SKM-1 treated with dmso at 0.1 percent for 144 hours (cell line): Measurements from ENCODE around the gene PSEN1.

Experiments used
- DNase-seq: peaks from one replicate; lab custom pipeline; 2025; ENCODE audit not compliant: unreplicated experiment; lab: John Stamatoyannopoulos, UW

PSEN1 gene

DNA sequence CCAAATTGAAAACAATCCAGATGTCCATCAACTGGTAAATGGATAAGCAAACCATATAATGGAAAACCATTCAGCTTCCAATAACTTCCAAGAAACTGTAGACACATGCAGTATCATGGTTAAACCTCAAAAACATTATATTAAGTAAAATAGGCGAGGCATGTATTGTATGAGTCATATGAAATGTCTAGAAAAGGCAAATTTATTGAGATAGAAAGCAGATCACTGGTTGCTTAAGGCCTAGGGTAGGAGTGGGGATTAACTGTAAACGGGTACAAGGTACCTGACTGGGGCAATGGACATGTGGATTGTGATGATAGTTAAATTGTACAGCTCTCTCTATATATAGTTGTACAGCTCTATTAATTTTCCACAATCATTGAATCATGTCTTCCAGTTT lies 79.7 kb downstream of the PSEN1 start:
- no peak for DNase-seq

DNA sequence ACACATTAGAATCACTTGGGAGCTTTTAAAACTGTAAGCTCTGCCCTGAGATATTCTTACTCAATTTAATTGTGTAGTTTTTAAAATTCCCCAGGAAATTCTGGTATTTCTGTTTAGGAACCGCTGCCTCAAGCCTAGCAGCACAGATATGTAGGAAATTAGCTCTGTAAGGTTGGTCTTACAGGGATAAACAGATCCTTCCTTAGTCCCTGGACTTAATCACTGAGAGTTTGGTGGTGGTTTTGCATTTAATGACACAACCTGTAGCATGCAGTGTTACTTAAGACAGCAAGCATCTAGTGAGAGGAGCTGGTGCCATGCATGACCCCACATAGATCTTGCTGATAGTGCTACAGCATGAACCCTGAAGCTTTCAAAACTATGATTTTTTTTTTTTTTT lies 81.1 kb downstream of the PSEN1 start:
- DNase-seq = no peak

DNA sequence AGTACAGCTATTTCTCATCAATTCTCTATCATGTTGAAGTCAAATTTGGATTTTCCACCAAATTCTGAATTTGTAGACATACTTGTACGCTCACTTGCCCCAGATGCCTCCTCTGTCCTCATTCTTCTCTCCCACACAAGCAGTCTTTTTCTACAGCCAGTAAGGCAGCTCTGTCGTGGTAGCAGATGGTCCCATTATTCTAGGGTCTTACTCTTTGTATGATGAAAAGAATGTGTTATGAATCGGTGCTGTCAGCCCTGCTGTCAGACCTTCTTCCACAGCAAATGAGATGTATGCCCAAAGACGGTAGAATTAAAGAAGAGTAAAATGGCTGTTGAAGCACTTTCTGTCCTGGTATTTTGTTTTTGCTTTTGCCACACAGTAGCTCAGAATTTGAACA lies 83.8 kb downstream of the PSEN1 start:
- DNase-seq = no peak

DNA sequence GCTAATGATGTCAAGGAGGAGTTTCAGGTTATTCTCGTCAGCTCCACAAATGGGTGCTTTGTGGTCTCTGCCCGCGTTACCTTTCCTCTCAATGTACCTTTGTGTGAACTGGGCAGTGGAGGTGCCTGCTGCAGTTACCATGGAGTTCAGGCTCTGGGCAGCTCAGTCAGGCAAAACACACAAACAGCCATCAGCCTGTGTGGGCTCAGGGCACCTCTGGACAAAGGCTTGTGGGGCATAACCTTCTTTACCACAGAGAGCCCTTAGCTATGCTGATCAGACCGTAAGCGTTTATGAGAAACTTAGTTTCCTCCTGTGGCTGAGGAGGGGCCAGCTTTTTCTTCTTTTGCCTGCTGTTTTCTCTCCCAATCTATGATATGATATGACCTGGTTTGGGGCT lies 84.3 kb downstream of the PSEN1 start:
- no peak for DNase-seq

DNA sequence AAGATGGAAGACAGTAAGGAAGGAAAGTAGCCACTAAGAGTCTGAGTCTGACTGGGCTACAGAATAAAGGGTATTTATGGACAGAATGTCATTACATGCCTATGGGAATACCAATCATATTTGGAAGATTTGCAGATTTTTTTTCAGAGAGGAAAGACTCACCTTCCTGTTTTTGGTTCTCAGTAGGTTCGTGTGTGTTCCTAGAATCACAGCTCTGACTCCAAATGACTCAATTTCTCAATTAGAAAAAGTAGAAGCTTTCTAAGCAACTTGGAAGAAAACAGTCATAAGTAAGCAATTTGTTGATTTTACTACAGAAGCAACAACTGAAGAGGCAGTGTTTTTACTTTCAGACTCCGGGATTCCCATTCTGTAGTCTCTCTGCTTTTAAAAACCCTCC lies 85.6 kb downstream of the PSEN1 start:
- no peak for DNase-seq

DNA sequence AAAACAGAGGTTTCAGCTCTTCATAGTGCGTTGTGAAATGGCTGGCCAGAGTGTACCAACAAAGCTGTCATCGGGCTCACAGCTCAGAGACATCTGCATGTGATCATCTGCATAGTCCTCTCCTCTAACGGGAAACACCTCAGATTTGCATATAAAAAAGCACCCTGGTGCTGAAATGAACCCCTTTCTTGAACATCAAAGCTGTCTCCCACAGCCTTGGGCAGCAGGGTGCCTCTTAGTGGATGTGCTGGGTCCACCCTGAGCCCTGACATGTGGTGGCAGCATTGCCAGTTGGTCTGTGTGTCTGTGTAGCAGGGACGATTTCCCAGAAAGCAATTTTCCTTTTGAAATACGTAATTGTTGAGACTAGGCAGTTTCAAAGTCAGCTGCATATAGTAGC lies 86.7 kb downstream of the PSEN1 start:
- no peak for DNase-seq

DNA sequence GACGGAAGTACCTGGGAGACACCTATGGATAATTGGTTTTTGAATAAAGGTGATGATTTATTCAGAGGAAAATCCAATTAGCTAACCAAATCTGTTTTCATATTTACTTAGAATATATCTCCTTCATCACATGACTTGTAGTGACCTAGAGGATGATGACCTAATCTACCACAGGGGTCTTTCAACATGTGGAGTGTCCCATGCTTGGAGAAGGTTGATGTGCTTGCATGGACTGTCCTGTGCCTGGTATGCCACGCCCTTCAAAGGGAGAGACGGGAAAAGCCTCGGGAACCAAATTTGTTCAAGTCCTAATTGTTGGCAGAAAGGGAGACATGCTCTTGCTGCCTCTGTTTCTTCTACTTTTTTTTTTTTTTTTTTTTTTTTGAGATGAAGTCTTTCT lies 89.2 kb downstream of the PSEN1 start:
- no peak for DNase-seq

DNA sequence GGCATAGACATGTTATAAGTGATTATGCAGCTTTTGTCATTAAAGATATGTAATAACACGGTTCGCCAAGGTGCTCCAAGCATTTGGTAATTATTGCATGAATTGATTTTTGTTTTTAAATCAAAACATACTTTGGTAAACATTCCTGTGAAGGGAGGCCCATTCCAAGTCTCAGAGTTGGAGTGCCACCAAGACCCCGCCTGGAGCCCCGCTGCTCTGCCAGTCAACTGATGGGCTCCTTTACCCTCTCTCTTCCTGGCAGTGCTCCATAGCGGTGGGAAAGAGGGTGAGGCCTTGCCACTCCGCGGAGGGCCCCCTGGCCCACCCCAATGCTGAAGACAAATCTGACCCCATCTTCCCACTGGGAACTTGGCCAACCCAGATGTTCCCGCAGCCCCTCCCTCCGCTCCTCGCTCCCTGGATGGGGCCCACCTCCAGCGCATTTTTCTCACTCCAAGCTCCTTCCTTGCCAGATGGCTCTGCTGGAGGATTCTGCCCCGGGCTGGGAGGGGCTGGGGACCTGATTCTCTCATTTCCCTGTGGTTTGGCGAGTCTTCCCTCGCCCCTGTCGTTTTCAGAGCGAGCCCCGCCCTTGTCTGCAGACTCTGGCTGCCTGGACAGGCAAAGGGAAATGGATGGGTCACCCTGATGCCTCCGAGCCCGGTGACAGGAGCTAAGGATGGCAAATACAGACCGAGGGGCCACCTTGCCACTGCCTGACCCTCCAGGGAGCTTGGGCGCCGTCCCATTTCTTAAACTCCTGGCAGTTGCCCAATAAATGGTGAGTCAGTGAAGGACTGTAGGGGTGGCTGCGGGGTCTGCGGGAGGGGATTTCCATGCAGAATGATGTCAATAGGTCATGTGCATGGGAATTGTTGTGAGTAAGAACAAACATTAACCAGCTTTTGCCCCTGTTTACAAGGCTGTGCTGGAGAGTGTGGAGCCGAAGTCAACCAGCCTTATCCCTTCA lies 91.8 kb downstream of the PSEN1 start:
- no peak for DNase-seq

DNA sequence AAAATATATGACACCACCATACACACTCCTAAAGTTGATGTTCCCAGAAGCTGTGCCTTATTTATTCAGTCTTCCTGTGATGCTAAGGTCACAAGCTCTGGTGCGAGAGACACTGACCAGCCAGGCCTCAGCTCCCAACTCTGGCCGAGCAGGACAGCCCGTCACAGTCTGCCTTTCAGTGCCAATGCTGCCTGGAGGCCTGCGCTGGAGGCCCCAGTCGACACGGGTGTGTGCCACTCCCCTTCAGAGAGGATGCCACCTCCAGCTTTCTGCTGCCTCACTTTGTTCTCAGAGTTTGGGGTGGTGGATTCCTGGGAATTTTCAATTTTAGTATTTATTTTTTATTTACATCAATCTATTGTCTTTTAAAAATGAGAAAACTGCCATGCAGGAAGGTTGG lies 93.7 kb downstream of the PSEN1 start:
- no peak for DNase-seq

DNA sequence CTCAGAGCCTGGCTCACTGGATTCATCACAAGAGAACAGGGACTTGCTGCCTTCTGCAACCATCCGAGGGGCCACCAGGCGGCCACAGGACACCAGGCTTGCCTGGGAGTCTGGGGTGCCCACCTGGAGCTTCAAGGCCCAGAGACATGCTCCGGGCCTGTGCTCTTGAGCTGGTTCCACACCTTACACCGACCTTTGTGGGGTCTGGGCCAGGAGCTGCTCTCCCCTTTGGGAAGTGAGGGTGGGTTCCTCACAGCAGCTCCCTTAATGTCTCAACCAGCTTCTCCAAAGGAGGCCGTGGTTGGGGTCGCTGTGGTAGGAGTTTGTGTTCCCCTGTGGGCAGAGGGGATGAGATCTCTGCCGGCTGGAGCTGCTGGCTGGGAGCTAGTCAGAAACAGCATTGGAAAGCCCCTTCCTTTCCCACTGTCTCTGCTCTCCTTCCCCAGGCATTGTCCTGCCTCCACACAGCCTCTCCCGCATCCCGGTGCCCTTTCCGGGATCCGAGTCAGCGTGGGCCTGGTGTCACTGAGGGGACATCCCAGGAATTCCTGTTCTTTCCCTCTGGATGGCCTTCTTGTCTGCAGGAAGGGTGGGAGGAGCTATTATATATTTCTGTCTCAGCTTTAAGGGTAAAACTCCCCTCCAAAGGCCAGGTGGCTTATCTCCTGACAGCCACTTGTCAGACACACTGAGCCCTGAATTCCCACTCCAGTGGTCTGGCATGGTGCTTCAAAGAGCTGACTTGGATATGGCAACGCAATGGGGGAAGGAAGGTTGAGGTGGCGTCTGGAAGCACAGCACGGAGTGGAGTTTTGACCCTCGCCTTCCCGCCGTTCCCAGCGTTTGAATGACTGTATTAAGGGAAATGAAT lies 95.9 kb downstream of the PSEN1 start:
- DNase-seq = no peak

DNA sequence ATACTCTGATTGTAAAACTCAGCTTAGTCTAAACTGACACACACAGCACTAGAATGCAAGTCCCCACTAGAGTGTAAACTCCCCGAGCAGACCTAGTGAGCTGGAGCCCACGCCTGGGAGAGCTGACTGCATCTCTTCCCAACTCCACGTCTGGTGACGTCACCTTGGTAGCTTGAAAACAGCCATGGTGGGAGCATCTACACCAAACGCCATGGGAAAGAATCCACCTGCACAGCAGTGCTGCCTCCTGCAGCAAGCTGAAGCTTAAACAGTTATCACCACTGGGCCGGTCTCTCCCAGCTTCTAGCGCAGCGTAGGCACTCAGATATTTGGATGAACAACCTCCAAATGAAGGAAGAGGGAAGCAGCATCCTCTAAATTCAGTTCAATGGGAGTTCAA lies 96.7 kb downstream of the PSEN1 start:
- no peak for DNase-seq

DNA sequence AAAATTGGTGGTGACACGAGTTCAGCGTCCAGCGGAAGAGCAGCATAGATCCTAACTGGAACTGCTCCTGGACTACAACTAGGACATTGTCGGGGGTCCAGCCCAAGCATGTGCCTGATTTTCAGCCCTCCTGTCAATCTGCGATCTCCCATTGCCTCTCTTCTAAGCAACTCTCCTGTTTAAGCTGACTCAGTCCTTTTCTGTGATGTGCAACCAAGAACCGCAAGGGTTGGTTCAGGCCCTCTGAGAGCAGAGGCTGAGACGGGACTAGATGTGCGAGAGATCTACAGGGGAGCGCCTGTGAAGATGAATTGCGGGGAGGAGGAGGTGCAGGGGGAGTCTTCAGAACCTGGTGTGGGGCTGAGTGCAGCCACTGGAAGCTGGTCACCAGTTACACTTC lies 97.3 kb downstream of the PSEN1 start:
- no peak for DNase-seq

DNA sequence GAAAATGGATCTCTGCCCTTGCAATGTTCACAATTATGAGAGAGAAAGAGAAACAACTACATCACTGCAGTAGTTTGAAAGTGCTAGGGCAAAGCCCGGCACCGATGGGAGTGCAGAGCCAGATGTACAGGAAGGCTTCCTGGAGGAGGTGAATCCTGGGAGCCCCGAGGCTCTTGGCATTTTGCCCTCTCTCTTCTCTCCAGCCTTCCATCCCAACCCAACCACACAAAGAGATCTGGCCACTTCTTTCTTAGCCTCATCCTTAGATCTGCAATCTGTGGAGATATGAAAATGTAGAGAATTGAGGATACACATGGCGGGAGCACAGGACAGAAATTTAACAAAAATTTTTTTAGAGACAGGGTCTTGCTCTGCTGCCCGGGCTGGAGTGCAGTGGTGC lies 97.7 kb downstream of the PSEN1 start:
- no peak for DNase-seq

DNA sequence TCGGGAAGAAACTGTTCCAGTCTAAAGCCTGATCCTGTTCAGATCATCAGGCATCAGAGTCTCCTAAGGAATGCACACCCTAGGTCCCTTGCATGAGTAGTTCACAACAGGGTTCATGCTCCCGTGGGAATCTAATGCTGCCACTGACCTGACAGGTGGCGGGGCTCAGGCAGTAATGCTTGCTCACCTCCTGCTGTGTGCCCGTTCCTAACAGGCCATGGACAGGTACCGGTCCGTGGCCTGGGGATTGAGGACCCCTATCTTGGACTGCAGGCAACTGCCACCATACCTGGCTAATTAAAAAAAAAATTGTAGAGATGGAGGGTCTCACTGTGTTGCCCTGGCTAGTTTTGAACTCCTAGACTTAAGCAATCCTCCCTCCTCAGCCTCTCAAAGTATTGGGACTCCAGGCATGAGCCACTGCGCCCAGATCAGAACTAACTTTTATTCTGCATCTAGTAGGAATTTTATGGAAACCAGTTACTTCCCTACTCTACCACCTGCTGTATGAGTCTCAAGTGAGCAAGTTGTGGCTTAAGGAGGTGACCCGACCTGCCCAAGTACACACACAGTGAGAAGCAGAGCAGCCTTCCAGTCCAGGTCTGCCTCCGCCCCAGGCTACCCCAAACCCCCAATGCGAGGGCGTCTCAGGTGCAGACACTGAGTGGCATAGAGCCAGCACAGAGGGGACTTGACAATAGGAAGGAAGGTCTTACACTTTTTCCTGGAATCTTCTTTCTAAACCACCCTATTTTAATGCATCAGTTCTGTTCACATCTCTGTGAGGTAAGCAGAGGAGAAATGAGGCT lies 98.5 kb downstream of the PSEN1 start:
- no peak for DNase-seq

DNA sequence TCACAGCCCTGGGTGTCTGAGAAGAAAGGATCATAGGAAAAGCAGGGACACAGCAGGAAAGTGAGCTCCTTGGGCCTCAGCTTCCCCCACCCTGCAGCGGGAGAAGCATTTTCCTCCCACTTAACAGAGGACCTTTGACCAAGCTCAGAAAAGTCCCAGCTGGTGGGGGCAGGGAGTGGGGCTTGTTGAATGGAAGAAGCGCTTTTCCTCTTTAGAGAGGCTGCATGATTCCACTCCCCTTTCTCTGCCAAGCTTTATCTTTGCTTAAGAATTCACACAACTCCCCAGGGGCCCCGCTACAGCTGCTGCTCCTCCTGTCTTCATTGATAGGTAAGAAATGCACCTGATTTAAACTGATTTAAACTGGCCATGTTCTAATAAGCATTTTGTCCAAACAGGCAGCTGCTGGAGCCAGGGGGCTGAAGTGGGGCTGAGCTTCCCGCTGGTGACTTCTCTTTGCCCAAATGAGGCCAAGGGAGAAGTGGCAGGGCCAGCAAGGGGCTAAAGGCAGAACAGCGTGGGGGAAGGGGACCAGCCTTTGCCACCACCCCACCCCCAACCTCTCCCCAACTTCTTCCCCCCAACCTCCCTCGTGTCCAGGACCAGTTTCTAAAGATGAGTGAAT lies 99.3 kb downstream of the PSEN1 start:
- no peak for DNase-seq

DNA sequence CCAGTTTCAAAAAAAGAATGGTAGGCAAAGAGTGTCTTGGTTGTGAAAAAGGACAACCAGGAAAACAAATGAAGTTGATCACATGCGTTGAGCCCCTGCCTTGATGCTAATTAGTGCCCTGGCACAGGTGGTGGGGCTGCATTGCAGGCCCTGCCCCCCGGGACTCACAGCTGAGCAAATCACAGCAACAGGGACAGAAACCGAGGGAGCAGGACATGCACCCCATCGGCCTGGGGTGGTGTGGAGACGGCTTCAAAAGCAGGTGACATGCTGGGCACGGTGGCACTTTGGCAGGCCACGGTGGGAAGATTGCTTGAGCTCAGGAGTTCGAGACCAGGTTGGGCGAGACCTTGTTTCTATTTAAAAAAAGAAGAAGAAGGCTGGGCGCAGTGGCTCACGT lies 99.8 kb downstream of the PSEN1 start:
- no peak for DNase-seq

DNA sequence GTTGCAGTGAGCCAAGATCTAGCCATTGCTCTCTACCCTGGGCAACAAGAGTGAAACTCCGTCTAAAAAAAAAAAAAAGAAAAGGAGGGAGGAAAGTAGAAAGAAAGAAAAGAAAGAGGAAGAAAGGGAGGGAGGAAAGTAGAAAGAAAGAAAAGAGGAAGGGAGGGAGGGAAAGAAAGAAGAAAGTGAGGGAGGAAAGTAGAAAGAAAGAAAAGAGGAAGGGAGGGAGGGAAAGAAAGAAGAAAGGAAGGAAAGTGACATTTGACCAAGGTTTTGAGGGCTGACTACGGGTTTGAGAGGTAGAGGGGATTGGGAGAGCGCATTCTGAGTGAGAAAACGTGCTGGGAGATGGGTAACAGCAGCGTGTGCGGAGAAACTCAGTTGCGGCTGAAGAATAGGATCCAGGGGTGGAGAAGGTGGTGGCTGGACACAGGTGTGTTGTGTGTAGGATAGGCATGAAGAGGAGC lies 100.5 kb downstream of the PSEN1 start:
- no peak for DNase-seq

DNA sequence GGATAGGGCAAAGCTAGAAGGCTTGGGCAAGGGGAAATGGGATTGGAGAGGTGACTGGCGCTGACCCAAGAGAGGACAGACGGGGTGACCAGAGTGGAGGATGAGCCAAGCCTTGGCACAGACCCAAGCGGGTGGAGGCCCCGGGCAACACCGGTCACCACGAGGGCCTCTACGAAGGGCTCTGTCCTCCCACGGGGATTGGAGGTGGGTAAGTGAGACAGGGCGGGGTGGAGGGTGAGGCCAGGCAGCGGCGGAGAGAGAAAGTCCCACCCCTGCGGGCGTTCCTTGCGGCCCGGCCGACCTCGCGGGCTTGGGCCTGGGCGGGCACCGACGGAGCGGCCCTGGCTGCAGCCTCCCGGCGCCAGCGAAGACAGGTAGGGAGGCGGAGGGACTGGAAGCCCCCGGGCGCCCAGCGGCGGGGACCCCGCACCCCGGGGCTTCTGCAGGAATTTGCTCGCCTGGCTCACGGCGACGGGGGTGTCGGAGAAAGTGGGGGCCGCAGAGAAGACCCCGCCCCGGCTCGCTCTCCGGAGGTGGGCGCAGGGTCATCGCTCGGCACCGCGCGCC lies 101.0 kb downstream of the PSEN1 start, which contains the start of gene PAPLN:
TSS of gene PAPLN (plus strand) at position 288 of the 567 bp plus-strand sequence. CDS start 2,273 bp downstream, outside the sequence.
- no peak for DNase-seq

DNA sequence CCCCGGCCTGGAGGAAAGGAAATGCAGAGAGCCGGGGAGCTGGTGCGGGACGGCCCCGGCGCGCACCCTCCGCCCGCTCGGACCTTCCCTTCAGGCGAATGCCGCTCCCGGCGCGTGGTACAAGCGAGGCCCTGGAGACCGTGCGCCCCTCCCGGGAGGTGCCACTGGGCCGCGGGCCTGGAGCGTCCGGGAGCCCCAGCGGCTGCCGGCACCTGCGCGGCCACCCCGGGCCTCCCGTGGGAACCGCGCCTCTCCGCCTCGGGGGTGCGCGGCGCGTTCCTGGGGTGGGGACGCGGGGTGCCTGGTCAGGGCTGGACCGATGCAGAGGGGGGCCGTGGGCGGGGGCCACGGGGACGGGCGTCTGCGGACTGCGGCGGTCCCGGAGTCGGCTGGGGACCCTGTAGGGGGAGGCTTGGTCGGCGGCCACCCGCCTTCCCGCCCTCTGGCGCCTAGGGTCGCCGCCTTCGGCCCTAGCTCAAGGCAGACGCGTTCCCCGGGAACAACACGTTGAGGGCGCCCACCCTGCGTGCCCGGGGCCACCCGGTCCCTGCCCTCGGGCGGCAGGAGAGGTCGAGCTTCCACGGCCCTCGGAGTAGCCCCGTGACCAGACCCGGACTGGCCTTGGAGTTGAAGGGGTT lies 101.6 kb downstream of the PSEN1 start:
- no peak for DNase-seq

DNA sequence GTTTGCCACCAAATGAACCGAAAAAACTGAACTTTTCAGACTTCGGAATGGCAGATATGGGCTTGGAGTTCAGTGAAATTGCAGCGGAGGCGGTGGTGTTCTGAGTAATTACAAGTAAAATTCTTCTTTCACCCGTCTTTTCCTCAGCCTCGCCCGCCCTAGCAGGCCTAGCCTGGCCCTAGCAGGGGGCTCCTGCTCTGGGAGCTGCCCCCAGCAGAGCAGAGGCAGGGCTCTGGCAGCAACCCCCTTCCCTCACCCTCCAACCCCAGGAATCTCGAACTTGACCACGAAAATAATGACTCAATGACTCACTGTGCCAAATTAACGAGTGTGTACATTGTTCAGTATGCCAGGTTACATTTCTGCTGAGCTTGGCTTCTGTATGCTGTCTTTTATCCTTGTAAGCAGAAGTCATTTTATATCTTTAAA lies 102.1 kb downstream of the PSEN1 start:
- no peak for DNase-seq
